GM18508 (cell line): ENCODE data around the gene C7orf33.
"Not testable (repeated sequence)": the region's sequence is repeated elsewhere in the genome, so short reads cannot be mapped to it uniquely, and the experiment has no call there.

Experiments used
- ATAC-seq: cut with Tn5 transposase; IDR thresholded peaks from one replicate; pipeline ENCODE4 v1.9.1; 2021; ENCODE audit warnings: moderate number of reproducible peaks; ENCODE audit not compliant: insufficient read depth, unreplicated experiment

Gene C7orf33

DNA sequence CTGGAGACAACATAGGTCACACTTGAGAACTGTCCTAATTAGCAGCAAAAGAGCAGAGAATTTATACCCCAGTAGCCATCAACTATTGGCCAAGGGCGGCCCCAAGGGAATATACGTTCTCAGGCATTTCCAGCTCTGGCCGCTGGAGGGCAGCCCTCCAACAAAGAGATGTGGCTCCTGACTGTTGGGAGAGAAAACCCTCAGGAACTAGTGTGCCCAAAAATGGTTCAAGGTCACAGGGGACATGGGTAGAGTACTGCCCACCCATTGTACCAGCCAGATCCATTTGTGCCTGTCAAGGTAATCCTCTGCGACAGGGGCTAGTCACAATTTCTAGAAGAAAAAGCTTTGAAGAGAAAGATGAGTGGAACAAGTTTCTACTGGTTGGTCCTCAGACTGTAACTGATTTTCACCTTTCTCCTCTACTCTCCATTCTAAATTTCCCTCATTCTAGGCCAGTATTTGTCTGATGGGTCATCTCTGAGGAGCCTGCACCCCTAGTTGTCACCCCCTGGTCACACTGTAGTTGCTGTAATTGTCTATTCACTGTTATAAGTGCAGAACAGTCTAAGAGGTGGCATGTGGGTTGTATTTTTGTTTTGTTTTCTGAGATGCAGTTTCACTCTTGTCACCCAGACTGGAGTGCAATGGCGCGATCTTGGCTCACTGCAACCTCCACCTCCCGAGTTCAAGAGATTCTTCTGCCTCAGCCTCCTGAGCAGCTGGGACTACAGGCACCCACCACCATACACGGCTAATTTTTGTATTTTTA, 14.7 kb upstream of the C7orf33 start:
- ATAC-seq, result peak; percentile 78

GRCh38 chr7:148579366-148579765, 11.2 kb upstream of the C7orf33 start:
- ATAC-seq, result no peak

GRCh38 chr7:148580446-148580845, 10.1 kb upstream of the C7orf33 start:
- ATAC-seq, result no peak

DNA sequence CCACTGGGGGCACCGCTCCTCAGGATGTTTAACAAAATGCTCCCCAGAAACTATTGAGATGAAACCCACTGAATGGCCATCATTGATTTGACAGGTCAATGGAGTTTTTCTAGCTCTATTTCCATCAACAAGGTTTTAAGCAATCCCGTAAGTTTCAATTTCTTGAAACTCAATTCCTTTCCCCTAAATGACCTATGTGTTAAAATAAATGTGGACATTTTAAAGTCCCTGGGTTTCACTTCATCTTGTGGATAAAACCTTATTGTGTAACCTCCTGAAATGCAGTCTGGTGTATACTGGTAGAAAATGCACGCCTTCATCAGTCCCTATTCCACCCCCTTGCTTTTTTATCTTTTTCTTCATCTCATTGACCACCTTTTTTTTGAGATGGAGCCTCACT, 8.9 kb upstream of the C7orf33 start:
- no peak for ATAC-seq

DNA sequence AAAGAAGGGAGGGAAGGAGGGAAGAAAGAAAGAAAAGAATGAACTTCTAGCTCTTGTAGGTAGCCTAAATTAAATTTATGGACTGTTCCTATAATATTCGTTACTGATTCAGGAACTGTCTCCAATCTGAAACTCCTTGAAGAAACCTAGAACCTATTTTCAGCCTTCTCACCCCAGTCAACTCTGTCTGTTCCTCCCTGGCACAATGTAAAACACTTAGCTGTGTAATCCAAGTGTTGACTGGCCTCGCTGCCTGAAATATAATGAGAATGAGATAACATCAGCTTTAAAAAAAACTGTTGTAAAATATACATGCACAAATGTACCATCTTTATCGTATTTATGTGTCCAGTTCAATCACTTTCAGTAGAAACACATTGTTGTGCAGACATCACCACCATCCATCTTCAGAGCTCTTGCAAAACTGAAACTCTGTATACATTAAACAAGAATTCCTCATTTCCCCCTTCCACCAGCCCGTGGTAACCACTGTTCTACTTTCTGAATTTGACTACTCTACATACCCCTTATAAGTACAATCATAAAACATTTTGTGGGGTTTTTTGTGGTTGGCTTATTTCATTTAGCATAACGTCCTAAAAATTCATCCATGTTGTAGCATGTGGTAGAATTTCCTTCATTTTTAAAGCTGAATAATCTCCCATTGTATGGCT, 6.3 kb upstream of the C7orf33 start:
- peak; percentile 97 for ATAC-seq

DNA sequence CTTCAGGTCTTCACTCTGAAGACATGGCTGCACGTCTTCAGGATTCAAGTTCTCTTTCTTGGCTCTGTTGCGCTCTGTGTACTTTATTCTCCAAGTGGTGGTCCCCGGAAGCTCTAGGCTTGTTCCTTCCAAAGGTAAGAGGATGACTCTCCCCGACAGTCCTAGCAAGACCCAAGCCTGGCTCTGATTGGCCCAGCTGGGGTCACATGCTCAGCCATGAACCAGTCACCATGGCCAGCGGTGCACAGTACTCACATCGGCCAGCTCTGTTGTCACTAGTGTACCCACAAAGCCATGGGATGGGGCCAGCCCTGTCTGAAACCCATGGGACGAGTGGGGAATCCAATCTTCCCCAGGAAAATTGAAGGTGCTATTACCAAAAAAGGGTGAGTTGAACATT, 5.2 kb upstream of the C7orf33 start:
- ATAC-seq, result no peak

DNA sequence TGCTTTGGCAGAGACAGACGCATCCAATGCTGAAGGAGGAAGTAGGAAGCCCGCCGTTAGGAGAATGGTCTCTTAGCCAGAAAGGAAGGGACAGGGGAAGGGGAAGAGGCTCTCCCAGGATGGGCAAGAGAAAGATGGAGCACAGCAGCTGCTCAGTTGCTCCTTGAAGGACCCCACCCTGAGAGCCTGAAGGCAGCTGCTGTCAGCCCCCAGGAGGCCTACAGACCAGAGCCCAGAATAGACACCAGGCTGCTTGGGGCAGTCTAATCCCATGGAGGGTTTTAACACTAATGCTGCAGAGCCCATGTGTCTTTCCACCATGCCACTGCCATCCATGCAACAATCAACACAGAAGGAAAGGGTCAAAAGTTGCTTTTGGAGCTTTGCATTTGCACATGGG, 3.5 kb upstream of the C7orf33 start:
- ATAC-seq, result no peak

DNA sequence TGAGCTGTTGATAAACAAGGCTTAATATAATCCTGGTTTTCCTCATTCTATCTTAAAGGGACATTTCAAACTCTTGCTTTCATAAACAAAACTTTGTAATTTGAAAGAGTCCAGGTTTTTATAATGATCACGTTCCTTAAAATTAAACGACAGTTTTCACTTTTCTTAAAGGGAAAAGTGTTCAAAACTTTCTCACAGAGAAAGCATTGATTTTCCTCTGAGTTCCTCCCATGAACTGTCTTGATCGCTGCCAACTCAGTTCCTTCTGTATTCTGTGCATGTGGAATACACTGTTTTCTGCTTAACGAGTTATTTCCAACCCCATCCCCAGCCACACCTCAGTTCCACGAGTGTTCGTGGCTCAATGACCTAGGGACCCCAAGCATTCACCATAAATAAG, 2.4 kb upstream of the C7orf33 start:
- ATAC-seq, result no peak

DNA sequence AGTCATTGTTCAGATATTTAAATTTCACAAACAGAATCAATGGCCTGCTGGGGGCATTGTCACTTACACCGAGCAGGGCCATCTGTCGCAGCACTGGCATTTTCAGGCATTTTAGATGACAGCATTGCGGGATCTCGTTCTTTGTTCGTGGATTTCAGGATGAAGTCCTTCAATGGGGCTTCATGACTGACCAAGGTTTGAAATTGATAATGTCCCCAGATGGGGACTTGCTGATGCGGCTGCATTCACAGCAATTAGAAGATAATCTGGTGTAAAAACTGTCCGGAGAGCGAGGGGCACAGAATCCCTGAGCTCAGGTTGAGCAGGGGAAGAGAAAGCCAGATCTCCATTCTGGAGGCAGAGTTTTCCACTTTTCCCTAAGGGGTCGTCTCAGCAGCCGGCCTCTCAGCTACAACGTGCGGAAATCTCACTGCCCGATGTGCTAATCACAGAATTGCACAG, 1.9 kb upstream of the C7orf33 start:
- ATAC-seq, result no peak

- no peak for ATAC-seq
Measured at GRCh38 chr7:148589640-148590039, 926 bp upstream of the C7orf33 start.

DNA sequence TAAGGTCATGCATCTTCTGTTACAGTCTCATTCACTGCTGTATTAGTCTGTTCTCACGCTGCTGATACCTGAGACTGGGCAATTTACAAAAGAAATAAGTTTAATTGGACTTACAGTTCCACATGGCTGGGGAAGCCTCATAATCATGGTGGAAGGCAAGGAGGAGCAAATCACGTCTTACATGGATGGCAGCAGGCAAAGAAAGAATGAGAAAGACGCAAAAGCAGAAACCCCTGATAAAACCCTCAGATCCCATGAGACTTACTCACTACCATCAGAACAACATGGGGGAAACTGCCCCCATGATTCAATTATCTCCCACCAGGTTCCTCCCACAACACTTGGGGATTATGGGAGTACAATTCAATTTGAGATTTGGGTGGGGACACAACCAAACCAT, 5.8 kb downstream of the C7orf33 start:
- not testable (repeated sequence) for ATAC-seq

DNA sequence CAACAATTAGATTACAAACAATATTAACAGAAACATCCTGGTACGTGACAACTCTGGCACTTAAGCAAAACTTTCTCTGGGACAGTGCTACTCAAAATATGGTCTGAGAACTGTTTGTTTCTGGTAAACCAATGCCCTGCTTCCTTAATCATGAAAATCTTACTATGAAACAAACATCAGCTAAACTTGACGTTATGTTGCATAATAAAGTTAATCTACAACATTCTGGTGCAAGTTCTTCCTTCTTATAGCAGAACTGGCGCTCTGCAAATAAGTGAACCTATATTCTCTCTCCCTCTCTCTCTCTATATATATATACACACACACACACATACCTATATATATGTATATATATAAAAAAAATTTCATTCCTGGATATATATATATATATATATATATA, 7.8 kb downstream of the C7orf33 start:
- no peak for ATAC-seq

DNA sequence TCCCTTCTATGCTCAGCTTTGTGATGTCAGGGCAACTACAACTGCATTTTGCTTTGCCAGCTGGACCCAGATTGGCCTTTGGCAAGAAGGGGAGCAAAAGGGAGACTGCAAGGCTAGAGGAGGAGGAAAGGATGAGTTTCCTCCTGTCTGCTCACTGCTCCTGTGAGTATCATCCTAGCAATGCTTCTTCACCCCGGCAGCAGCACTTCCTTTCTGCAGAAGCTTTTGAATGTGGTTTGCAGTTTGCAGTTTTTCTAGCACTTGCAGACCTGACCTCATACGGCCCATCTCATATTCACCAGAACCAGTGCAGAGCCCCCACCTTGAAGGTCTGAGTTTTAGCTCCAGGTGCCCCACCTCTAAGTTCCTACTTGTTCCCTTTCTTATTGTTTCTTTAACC, 14.8 kb downstream of the C7orf33 start:
- ATAC-seq, result no peak

DNA sequence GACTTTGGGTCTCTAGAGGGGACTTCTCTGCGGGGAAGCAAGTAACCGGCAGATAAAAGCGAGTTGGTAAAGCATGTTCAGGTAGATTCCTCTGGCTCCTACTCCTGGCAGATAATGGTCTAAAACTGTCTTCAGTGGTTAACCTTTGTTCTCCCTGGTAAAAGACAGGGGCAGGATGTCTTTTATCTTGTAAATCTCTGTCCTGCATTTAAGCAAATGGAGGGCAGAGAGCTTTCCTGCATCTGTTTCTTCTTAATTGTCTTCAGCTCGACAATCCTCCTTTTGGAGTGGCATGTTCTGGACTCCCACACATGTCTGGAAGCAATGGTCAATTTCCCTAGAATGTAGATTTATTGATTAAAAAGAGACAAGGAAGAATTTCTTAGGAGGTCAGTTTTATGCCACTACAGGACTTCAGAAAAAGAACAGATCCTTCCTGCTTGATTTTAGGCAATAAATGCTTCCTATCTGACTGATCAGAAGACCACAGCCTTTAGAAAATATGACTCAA, 16.6 kb downstream of the C7orf33 start:
- ATAC-seq, result no peak

DNA sequence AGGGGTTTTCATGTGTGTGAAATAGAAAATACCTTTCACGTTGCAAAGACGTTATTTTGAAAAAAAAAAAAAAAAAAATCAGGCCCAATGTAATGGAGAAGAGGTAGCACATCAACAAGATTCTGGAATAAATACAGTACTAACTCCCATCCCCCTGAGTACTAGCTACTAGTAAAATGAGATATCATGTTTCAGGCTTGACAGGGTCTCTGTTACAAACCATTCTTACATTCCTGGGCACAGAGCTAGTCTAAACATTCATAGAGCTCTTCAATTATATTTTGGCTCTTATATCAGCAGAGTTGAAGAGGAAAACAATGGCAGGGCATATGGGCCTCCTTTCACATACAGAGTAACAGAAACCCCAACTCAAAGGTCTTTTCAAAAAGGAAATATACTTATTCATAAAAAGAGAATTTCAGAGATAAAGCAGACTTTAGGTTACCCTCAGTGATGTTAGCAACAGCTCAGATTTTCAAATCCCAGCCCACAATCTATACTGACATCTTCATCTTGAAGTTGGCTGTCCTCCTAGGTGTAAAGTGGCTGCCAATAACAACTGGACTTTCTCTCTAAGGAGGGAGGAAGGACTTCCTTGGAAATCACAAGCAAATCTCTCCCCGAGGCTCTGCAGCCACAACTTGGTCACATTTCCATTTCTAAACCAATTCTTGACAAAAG, 18.6 kb downstream of the C7orf33 start:
- ATAC-seq, result no peak

DNA sequence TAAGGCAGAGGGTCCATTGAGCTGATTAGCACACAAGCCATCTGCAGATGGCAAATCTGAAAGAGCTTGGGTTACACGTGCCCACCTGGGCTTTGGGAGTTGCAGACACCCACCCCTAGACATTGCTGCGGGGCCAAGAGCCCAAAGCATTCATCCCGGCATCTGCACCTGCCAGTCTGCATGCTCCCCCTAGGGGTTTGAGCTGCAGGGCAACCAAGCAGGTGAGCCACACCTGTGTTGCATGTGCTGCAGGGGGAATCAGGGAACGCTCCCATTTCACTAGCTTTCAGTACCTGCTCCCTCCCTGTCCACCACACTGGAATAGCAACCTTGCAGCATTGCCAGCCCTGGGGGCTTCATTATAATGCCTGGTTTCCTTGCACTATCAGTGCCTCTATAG, 21.1 kb downstream of the C7orf33 start:
- no peak for ATAC-seq

DNA sequence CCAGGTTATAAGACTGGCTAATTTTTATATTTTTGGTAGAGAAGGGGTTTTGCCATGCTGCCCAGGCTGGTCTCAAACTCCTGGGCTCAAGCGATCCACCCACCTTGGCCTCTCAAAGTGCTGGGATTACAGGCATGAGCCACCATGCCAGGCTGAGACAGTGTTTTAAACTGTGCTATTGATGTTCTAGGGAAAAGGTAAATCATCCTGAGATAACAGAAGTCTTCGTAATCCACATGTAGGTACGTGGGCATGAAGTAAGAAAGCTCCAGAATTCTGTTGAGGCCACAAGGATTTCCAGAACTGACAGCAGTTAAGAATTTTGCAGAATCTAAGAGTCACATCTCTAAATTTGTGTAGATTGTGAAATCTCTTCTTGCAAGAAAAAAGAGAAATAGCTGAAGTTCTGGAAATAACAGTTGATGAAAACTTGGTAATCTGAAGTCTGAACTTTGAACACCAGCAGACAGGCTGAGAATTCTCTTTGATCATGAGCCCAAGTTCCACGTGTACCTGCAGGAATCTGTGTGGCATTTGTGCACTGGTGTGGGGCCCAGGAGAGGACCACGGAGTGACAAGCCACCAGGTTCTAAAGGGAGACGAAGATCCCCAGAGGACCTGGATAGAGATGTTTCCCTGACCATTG, 24.6 kb downstream of the C7orf33 start:
- no peak for ATAC-seq

DNA sequence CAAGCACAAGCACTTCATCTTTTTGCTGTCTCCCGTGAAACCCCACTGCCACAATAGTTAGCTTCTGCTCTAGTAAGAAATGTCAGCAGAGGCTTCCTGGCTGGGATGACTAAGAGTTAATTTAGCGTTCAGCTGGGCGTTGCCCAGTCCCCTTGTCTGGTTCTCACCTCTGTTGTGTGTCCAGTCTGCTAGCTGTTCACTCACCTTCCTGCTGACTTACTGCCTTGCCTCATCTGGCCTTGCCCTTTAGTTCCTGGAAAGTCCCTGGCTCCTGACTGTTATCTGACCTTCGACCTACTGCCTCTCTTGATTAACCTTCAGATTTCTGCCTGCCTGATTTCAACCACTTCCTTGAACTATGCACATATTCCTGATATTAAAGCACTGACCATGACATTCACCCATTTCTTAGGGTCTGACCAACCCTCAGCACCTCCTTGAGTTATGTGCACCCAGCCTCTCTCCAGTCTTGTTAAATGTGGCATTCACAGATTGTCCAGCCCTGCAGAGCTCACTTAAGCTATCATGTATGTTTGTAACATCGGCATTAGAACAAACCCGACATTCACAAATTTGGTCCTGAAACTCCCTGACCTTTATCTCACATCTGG, 30.3 kb downstream of the C7orf33 start:
- ATAC-seq, result no peak

GRCh38 chr7:148621563-148621962, 31.0 kb downstream of the C7orf33 start:
- no peak for ATAC-seq

GRCh38 chr7:148622887-148623585, 32.5 kb downstream of the C7orf33 start:
- ATAC-seq, result no peak
